ENCODE results near the gene ITSN2. TPM values are rescaled to one million over a fixed set of nuclear protein-coding genes. Genes with fewer than 3 reads are reported as not detected.

ITSN2 gene
- total RNA-seq, 1 donor from 2014 or later = 52.5 TPM

DNA sequence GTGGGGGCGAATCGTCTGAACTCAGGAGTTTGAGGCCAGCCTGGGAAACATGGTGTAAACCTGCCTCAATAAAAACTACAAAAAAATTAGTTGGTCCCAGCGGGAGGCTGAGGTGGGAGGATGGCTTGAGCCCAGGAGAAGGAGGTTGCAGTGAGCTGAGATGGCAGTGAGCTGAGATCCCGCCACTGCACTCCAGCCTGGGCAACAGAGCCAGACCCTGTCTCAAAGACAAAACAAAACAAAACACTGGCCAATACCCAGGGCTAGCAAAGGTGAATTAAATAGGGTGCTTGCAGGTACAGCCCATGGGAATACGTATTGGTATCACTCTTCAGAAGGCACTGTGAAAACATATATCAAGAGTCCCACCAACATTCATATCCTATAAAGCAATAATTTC is 7.0 kb downstream of the ITSN2 start:
- TF ChIP-seq POLR2AphosphoS5 (IDR thresholded peaks at IDR 0.05; ENCODE audit: insufficient read depth in 1 of 2, low read depth in 1 of 2) (no peak), POLR2A (IDR thresholded peaks at IDR 0.05) (no peak)
- TF ChIP-seq, protein P1, sequence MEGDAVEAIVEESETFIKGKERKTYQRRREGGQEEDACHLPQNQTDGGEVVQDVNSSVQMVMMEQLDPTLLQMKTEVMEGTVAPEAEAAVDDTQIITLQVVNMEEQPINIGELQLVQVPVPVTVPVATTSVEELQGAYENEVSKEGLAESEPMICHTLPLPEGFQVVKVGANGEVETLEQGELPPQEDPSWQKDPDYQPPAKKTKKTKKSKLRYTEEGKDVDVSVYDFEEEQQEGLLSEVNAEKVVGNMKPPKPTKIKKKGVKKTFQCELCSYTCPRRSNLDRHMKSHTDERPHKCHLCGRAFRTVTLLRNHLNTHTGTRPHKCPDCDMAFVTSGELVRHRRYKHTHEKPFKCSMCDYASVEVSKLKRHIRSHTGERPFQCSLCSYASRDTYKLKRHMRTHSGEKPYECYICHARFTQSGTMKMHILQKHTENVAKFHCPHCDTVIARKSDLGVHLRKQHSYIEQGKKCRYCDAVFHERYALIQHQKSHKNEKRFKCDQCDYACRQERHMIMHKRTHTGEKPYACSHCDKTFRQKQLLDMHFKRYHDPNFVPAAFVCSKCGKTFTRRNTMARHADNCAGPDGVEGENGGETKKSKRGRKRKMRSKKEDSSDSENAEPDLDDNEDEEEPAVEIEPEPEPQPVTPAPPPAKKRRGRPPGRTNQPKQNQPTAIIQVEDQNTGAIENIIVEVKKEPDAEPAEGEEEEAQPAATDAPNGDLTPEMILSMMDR (IDR thresholded peaks at IDR 0.05) = no peak
- Histone ChIP-seq H3K36me3 (no peaks in the 10 kb centered on the region), H3K4me1 (peaks cover 38% of the 10 kb centered on the region), H3K4me3 (no peak overlapping the region), H3K27me3 (no peaks in the 10 kb centered on the region), H3K9me3 (no peaks in the 10 kb centered on the region), H3K27ac (no peak overlapping the region)
- DNase-seq (ENCODE audit: extremely low spot score in 2 of 2) = no peak
- intact Hi-C loops (cut with DNase I) = no loop called here

DNA sequence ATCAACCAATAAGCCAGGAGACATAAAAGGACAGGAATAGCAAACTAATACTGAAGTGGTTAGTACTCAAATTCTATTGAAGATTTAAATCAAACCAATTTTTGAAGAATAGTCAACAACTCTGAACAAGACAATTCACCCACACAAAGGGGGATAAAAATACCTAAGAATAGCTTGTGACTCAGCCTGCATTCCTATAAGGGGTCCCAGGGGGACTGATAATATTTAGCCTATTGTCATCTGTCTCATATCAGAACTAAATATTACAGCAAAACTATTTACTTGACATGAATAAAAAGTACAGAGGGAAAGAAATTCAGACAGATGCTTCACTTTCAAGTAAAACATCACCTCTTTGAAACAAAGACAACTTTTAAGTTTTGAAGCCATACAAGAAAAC is 7.7 kb downstream of the ITSN2 start:
- H3K27ac ChIP-seq = no peak overlapping the region
- no peaks in the 10 kb centered on the region for H3K36me3 ChIP-seq
- peaks cover 32% of the 10 kb centered on the region for H3K4me1 ChIP-seq
- H3K27me3 ChIP-seq = no peaks in the 10 kb centered on the region
- no peaks in the 10 kb centered on the region for H3K9me3 ChIP-seq
- TF ChIP-seq, protein P1 (IDR thresholded peaks at IDR 0.05) = no peak
- TF ChIP-seq POLR2AphosphoS5 (IDR thresholded peaks at IDR 0.05; ENCODE audit: insufficient read depth in 1 of 2, low read depth in 1 of 2) (no peak), POLR2A (IDR thresholded peaks at IDR 0.05) (no peak)
- no peak overlapping the region for H3K4me3 ChIP-seq
- intact Hi-C loops (cut with DNase I) = no loop called here
- DNase-seq (ENCODE audit: extremely low spot score in 2 of 2) = no peak

DNA sequence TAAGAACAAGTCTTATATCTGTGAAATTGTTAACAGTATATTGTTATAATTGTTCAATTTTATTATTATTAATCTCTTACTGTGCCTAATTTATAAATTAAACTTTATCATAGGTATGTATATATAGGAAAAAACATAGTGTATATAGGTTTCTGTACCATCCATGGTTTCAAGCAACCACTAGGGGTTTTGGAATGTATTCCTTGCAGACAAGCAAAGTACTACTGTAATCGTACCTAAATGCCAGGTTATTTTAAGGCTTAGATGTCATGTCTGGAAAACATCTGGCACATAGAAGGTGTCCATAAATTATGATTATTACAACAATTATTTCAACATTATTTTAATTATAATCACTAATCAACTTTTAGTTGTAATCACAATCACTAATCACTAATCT is 8.4 kb downstream of the ITSN2 start:
- H3K9me3 ChIP-seq = no peaks in the 10 kb centered on the region
- TF ChIP-seq, protein P1 (IDR thresholded peaks at IDR 0.05) = no peak
- no peak for TF ChIP-seq POLR2A (IDR thresholded peaks at IDR 0.05)
- no peak for TF ChIP-seq POLR2AphosphoS5 (IDR thresholded peaks at IDR 0.05; ENCODE audit: insufficient read depth in 1 of 2, low read depth in 1 of 2)
- peaks cover 32% of the 10 kb centered on the region for H3K4me1 ChIP-seq
- DNase-seq (ENCODE audit: extremely low spot score in 2 of 2) = no peak
- no peaks in the 10 kb centered on the region for H3K36me3 ChIP-seq
- H3K27me3 ChIP-seq = no peaks in the 10 kb centered on the region
- intact Hi-C loops (cut with DNase I) = no loop called here
- H3K4me3 ChIP-seq = no peak overlapping the region
- H3K27ac ChIP-seq = no peak overlapping the region

DNA sequence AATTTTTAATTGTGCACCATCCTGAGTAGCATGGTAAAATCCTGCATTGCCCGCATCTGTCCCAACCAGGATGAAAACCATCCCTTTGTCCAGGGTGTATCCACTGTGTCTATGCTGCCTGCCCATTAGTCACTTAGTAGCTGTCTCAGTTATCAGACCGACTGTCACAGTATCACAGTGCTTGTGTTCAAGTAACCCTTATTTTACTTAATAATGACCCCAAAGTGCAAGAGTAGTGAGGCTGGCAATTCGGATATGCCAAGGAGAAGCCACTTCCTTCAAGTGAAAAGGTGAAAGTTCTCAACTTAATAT is 8.8 kb downstream of the ITSN2 start:
- no peak overlapping the region for H3K4me3 ChIP-seq
- intact Hi-C loops (cut with DNase I) = no loop called here
- H3K9me3 ChIP-seq = no peaks in the 10 kb centered on the region
- TF ChIP-seq, protein P1 (IDR thresholded peaks at IDR 0.05) = no peak
- TF ChIP-seq POLR2A (IDR thresholded peaks at IDR 0.05) = no peak
- TF ChIP-seq POLR2AphosphoS5 (IDR thresholded peaks at IDR 0.05; ENCODE audit: insufficient read depth in 1 of 2, low read depth in 1 of 2) = no peak
- peaks cover 32% of the 10 kb centered on the region for H3K4me1 ChIP-seq
- H3K36me3 ChIP-seq = no peaks in the 10 kb centered on the region
- H3K27ac ChIP-seq = no peak overlapping the region
- DNase-seq (ENCODE audit: extremely low spot score in 2 of 2) = no peak
- H3K27me3 ChIP-seq = no peaks in the 10 kb centered on the region

DNA sequence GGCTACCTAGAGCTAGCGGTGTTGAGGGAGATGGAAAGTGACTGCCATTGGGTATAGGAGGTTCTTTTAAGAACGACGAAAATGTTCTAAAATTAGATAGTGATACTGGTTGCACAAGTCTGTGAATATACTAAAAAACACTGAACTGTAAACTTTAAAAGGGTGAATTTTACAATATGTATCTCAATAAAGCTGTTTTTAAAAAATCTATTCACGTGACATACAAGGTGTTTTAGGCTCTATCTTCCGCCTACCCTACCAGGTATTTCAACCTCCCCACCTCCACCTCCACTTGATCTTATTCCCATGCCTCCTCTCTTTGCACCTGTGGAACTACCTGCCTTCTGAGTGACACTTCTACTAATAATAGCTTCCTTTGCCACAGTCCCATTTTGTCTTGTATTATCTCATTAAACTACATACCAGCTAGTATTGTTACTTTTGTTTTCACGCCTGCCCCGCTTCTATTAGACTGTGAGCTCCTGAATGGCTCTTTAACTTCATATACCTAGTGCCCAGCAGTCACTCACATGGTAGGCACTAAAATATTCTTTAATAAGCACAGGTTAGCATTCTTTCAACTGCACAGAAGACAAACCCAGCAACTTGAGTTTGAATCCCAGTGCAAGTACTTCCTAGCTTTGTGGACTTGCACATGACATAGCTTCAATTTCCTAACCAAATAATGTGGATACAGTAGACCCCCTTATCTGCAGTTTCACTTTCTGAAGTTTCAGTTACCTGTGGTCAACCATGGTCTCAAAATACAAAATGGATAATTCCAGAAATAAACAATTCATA is 9.3 kb downstream of the ITSN2 start:
- Histone ChIP-seq H3K4me1 (peaks cover 32% of the 10 kb centered on the region), H3K9me3 (no peaks in the 10 kb centered on the region), H3K27me3 (no peaks in the 10 kb centered on the region), H3K36me3 (no peaks in the 10 kb centered on the region), H3K4me3 (no peak overlapping the region), H3K27ac (no peak overlapping the region)
- DNase-seq (ENCODE audit: extremely low spot score in 2 of 2) = no peak
- TF ChIP-seq, protein P1 (IDR thresholded peaks at IDR 0.05) = no peak
- TF ChIP-seq POLR2AphosphoS5 (IDR thresholded peaks at IDR 0.05; ENCODE audit: insufficient read depth in 1 of 2, low read depth in 1 of 2) (no peak), POLR2A (IDR thresholded peaks at IDR 0.05) (no peak)
- intact Hi-C loops (cut with DNase I) = no loop called here
